Body of pancreas (tissue), 4 donors: Measurements from ENCODE around the gene SPATA13. TPM values are rescaled to one million over a fixed set of nuclear protein-coding genes. Genes with fewer than 3 reads are reported as not detected.

Source experiments
- ATAC-seq: fragments of 150-250 bp; one replicate; pipeline ENCODE4 v1.9.1; 2016
- DNase-seq, 4 donors: peaks; one replicate each; pipeline ENCODE4 v3.0.0-alpha.2; 2019
- H3K27ac ChIP-seq, 4 donors: fragments of 200-600 bp; sonication (generic); 1 replicate in 3 of 4; 2 replicates in 1 of 4; pipeline versions ENCODE4 v1.5.1 to v1.6.1; 2016 to 2019; ENCODE audit warnings: mild to moderate bottlenecking in 1 of 4, mixed read lengths in 1 of 4, moderate library complexity in 1 of 4
- H3K27me3 ChIP-seq, 2 donors: fragments of 200-600 bp; sonication (generic); one replicate each; pipeline ENCODE4 v1.6.0; 2016; ENCODE audit warnings: mild to moderate bottlenecking in 1 of 2
- H3K36me3 ChIP-seq, 2 donors: fragments of 200-600 bp; sonication (generic); replicated peaks in 1 of 2; 2 replicates each; pipeline ENCODE4 v1.5.1; 2016; ENCODE audit warnings: low read depth in 2 of 2; ENCODE audit not compliant: insufficient read depth in 1 of 2
- H3K4me1 ChIP-seq: fragments of 200-600 bp; sonication (generic); one replicate; pipeline ENCODE4 v1.6.0; 2016
- H3K4me3 ChIP-seq, 2 donors: fragments of 200-600 bp; sonication (generic); 1 replicate in 1 of 2; 2 replicates in 1 of 2; pipeline ENCODE4 v1.5.1; 2016 to 2019
- H3K9me3 ChIP-seq, 3 donors: fragments of 200-600 bp; sonication (generic); 1 replicate in 2 of 3; 2 replicates in 1 of 3; pipeline ENCODE4 v1.5.1; 2016
- CTCF ChIP-seq, 7 experiments: fragments of 450-650 bp in 4 of 7; fragments of 200-600 bp in 3 of 7; sonication (generic) in 3 of 7; IDR thresholded peaks; one replicate each; pipeline ENCODE4 v1.5.1; 2016 to 2019; ENCODE audit warnings: antibody characterized with exemption in 7 of 7
- POLR2A ChIP-seq, 3 donors: fragments of 450-650 bp; IDR thresholded peaks; one replicate each; pipeline ENCODE4 v1.6.1; 2016; ENCODE audit warnings: antibody characterized with exemption in 3 of 3, mild to moderate bottlenecking in 2 of 3
- WGBS, 2 donors: methylation state at CpG; one replicate each; pipeline ENCODE4 v1.1.5; 2017; 5-methylcytosine and 5-hydroxymethylcytosine counted together
- intact Hi-C: fragments of 100-400 bp; cut with DNase I; formaldehyde crosslinking; loops from one replicate; pipeline ENCODE4 v1.15.1; 2023
- total RNA-seq, 2 donors: library from RNA; depleted of rRNA; stranded (reverse); fragments of >200 nt; gene quantifications; one replicate each; pipeline ENCODE4 v1.1.0, GENCODE V29; 2016

The SPATA13 gene
- total RNA-seq, 2 donors from 2014 or later: 83.3 to 359 TPM

DNA sequence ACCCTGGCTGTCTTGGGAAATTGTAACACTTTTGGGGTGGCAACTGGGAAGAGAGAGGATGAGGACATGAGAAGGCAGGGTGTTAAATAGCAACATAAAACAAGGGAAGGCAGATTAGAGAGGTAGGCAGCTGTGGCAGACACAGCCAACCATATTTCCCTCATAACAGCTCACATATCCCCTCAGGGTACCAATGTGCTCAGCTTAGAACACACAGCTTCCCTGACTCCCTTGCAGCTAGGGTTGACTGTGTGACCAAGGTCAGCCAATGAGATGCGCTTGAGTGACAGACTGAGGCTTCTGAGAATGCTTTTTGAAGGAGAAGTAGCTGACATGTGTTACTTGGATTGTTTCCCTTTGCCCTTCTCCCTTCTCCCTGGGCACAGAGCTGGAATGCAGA lies 28.8 kb upstream of the SPATA13 start:
- no peak for TF ChIP-seq POLR2A (IDR thresholded peaks at IDR 0.05)
- no peak for TF ChIP-seq CTCF (IDR thresholded peaks at IDR 0.05)
- Histone ChIP-seq H3K4me1 (peaks cover 16% of the 10 kb centered on the region), H3K9me3 (no peaks in the 10 kb centered on the region), H3K27ac (no peak overlapping the region), H3K36me3 (no peaks in the 10 kb centered on the region), H3K4me3 (no peak overlapping the region), H3K27me3 (no peaks in the 10 kb centered on the region)
- ATAC-seq: no peak
- no peak for DNase-seq
- 0 to 44% methylated on average over 1 of the region's 1 CpG for WGBS, 2 donors
- intact Hi-C loops: no loop called here

- Histone ChIP-seq H3K9me3 (no peaks in the 10 kb centered on the region), H3K4me3 (no peak overlapping the region), H3K27me3 (no peaks in the 10 kb centered on the region), H3K27ac (no peak overlapping the region), H3K4me1 (peaks cover 9% of the 10 kb centered on the region), H3K36me3 (no peaks in the 10 kb centered on the region)
- WGBS, 2 donors: 81 to 85% methylated on average over 7 of the region's 7 CpGs
- ATAC-seq: no peak
- TF ChIP-seq POLR2A (IDR thresholded peaks at IDR 0.05) (no peak), CTCF (IDR thresholded peaks at IDR 0.05) (no peak)
- DNase-seq: no peak
- intact Hi-C loops: no loop called here
These were observed 27.3 kb upstream of the SPATA13 start for GRCh38 chr13:24133021-24133795.

DNA sequence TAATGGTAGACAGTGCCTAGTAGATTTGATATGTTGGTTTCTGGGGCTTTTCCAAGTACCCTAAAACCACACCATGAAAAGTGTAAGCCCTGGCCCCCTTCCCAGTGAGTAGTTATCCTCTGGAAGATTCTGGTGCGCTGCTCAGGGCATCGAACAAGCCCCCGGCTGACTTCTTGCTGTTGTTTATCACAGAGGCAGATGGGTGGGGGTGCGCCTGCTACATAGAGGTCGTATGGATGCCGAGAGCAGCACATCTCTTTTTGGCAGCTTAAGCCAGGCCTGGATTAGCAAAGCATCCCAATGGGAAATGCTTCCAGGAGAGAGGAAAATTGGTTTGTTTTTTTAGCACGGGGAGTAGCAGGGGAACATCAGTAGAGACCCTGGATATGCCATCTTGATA lies 26.3 kb upstream of the SPATA13 start:
- Histone ChIP-seq H3K27ac (no peak overlapping the region), H3K4me1 (peaks cover 9% of the 10 kb centered on the region), H3K9me3 (no peaks in the 10 kb centered on the region), H3K27me3 (no peaks in the 10 kb centered on the region), H3K36me3 (no peaks in the 10 kb centered on the region), H3K4me3 (no peak overlapping the region)
- 79 to 86% methylated on average over 7 of the region's 7 CpGs for WGBS, 2 donors
- DNase-seq (no peak), ATAC-seq (no peak)
- TF ChIP-seq CTCF (IDR thresholded peaks at IDR 0.05) (no peak), POLR2A (IDR thresholded peaks at IDR 0.05) (no peak)
- intact Hi-C loops: no loop called here

DNA sequence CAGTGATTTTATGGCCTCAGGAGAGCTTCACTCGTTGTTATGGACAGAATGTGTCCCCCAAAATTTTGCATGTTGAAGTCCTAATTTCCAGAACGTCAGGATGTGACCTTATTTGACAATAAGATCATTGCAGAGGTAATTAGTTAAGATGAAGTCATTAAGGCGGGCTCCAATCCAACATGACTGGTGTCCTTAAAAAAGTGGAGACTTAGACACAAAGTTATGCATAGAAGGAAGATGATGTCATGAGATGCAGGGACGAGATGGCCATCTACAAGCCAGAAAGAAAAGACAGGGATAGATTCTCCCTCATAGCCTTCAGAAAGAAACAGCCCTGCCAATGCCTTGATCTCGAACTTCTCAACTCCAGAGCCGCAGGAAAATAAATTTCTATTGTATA lies 25.8 kb upstream of the SPATA13 start:
- ATAC-seq (no peak), DNase-seq (no peak)
- TF ChIP-seq CTCF (IDR thresholded peaks at IDR 0.05): no peak
- no peak for TF ChIP-seq POLR2A (IDR thresholded peaks at IDR 0.05)
- intact Hi-C loops: no loop called here
- Histone ChIP-seq H3K27me3 (no peaks in the 10 kb centered on the region), H3K9me3 (no peaks in the 10 kb centered on the region), H3K36me3 (no peaks in the 10 kb centered on the region), H3K4me3 (no peak overlapping the region), H3K4me1 (peaks cover 9% of the 10 kb centered on the region), H3K27ac (no peak overlapping the region)
- 79 to 82% methylated on average over 6 of the region's 6 CpGs for WGBS, 2 donors
